Calu3 (cell line): Measurements from ENCODE around the gene AICDA. TPM values are rescaled to one million over a fixed set of nuclear protein-coding genes. Genes with fewer than 3 reads are reported as not detected.
"Not testable (repeated sequence)": the region's sequence is repeated elsewhere in the genome, so short reads cannot be mapped to it uniquely, and the experiment has no call there.

Experiments used
- BruUV-seq: library from RNA; stranded (reverse); fragments of 400-500 nt; replicated peaks from 2 replicates; lab custom pipeline; 2021; lab: Mats Ljungman, UMichigan
- CTCF ChIA-PET: fragments of 300-600 bp; sonication (Branson Sonifier 250); formaldehyde crosslinking; loops from one replicate; lab custom pipeline; 2022; ENCODE audit warnings: antibody characterized with exemption; lab: Charles Lee
- DNase-seq: peaks from one replicate; pipeline ENCODE4 v3.0.0; 2022
- H3K27ac Mint-ChIP-seq: one replicate; pipeline ENCODE4 v1.8.0; 2022; ENCODE audit warnings: mixed read lengths; ENCODE audit not compliant: unreplicated experiment
- H3K27me3 Mint-ChIP-seq: one replicate; pipeline ENCODE4 v1.8.0; 2022; ENCODE audit warnings: mixed read lengths; ENCODE audit not compliant: unreplicated experiment
- H3K36me3 Mint-ChIP-seq: one replicate; pipeline ENCODE4 v1.8.0; 2022; ENCODE audit warnings: mild to moderate bottlenecking, moderate library complexity, mixed read lengths; ENCODE audit not compliant: insufficient read depth, unreplicated experiment
- H3K4me1 Mint-ChIP-seq: one replicate; pipeline ENCODE4 v1.8.0; 2022; ENCODE audit warnings: mild to moderate bottlenecking, low read depth, mixed read lengths; ENCODE audit not compliant: unreplicated experiment
- H3K4me3 Mint-ChIP-seq: one replicate; pipeline ENCODE4 v1.8.0; 2022; ENCODE audit warnings: mild to moderate bottlenecking, low read depth, moderate library complexity, mixed read lengths; ENCODE audit not compliant: unreplicated experiment
- H3K9me3 Mint-ChIP-seq: one replicate; pipeline ENCODE4 v1.8.0; 2022; ENCODE audit warnings: low read depth, mixed read lengths; ENCODE audit not compliant: unreplicated experiment
- CTCF ChIP-seq: fragments of 200-600 bp; IDR thresholded peaks from one replicate; pipeline ENCODE4 v1.8.0; 2022; ENCODE audit warnings: antibody characterized with exemption; ENCODE audit not compliant: unreplicated experiment
- intact Hi-C: fragments of 100-400 bp; cut with micrococcal nuclease; formaldehyde crosslinking; loops from one replicate; pipeline ENCODE4 v1.10.0; 2022; ENCODE audit not compliant: unreplicated experiment
- total RNA-seq: library from RNA; stranded (reverse); gene quantifications from 2 replicates; pipeline ENCODE4 v1.2.3, GENCODE V29; 2022

The AICDA gene
- total RNA-seq, 1 experiment from 2014 or later, result not detected

GRCh38 chr12:8637244-8637643, 24.6 kb upstream of the AICDA start:
- CTCF ChIA-PET, result no interaction called here
- no peak for TF ChIP-seq CTCF
- no TSS peak for BruUV-seq
- no peak overlapping the region for H3K27ac Mint-ChIP-seq
- no peaks in the 10 kb centered on the region for H3K36me3 Mint-ChIP-seq
- no peak for DNase-seq
- no peaks in the 10 kb centered on the region for H3K4me1 Mint-ChIP-seq
- intact Hi-C loops, result no loop called here
- no peaks in the 10 kb centered on the region for H3K27me3 Mint-ChIP-seq
- no peaks in the 10 kb centered on the region for H3K9me3 Mint-ChIP-seq
- H3K4me3 Mint-ChIP-seq, result no peak overlapping the region

- DNase-seq, result no peak
- no peaks in the 10 kb centered on the region for H3K36me3 Mint-ChIP-seq
- H3K4me1 Mint-ChIP-seq, result no peaks in the 10 kb centered on the region
- H3K4me3 Mint-ChIP-seq, result no peak overlapping the region
- no peak for TF ChIP-seq CTCF
- BruUV-seq, result no TSS peak
- CTCF ChIA-PET, result no interaction called here
- H3K9me3 Mint-ChIP-seq, result no peaks in the 10 kb centered on the region
- H3K27me3 Mint-ChIP-seq, result no peaks in the 10 kb centered on the region
- intact Hi-C loops, result no loop called here
- no peak overlapping the region for H3K27ac Mint-ChIP-seq
These were observed 23.9 kb upstream of the AICDA start for GRCh38 chr12:8636581-8636980.

- BruUV-seq, H3K4me1 Mint-ChIP-seq, H3K27me3 Mint-ChIP-seq, intact Hi-C loops, CTCF ChIA-PET, H3K27ac Mint-ChIP-seq, H3K36me3 Mint-ChIP-seq, DNase-seq, H3K4me3 Mint-ChIP-seq, H3K9me3 Mint-ChIP-seq: not testable (repeated sequence)
These were observed 23.3 kb upstream of the AICDA start for GRCh38 chr12:8636007-8636346.

GRCh38 chr12:8635342-8636006, 22.8 kb upstream of the AICDA start:
- intact Hi-C loops, H3K9me3 Mint-ChIP-seq, DNase-seq, CTCF ChIA-PET, H3K4me1 Mint-ChIP-seq, H3K27me3 Mint-ChIP-seq, H3K4me3 Mint-ChIP-seq, H3K27ac Mint-ChIP-seq, BruUV-seq, H3K36me3 Mint-ChIP-seq: not testable (repeated sequence)

GRCh38 chr12:8630131-8630530, 17.5 kb upstream of the AICDA start:
- BruUV-seq, result no TSS peak
- no peak overlapping the region for H3K27ac Mint-ChIP-seq
- intact Hi-C loops, result no loop called here
- no peak for DNase-seq
- TF ChIP-seq CTCF, result no peak
- no peak overlapping the region for H3K4me3 Mint-ChIP-seq
- peaks cover 14% of the 10 kb centered on the region for H3K4me1 Mint-ChIP-seq
- peaks cover 5% of the 10 kb centered on the region for H3K36me3 Mint-ChIP-seq
- no peaks in the 10 kb centered on the region for H3K27me3 Mint-ChIP-seq
- H3K9me3 Mint-ChIP-seq, result no peaks in the 10 kb centered on the region
- CTCF ChIA-PET, result no interaction called here
